ENCODE data around the gene PRKG1.
"Not testable (repeated sequence)": the region's sequence is repeated elsewhere in the genome, so short reads cannot be mapped to it uniquely, and the experiment has no call there.

Gene PRKG1

GRCh38 chr10:51178634-51179033 lies 104.3 kb downstream of the PRKG1 start:
- no peak for FAIRE-seq

GRCh38 chr10:51180141-51180540 lies 105.9 kb downstream of the PRKG1 start:
- FAIRE-seq = no peak

GRCh38 chr10:51183783-51184182 lies 109.5 kb downstream of the PRKG1 start:
- FAIRE-seq = no peak

GRCh38 chr10:51186361-51186760 lies 112.1 kb downstream of the PRKG1 start:
- no peak for FAIRE-seq

- no peak for FAIRE-seq
Observed at GRCh38 chr10:51188008-51188407, 113.7 kb downstream of the PRKG1 start.

GRCh38 chr10:51188866-51189265 lies 114.6 kb downstream of the PRKG1 start:
- no peak for FAIRE-seq

- no peak for FAIRE-seq
Observed at GRCh38 chr10:51196508-51197175, 122.4 kb downstream of the PRKG1 start.

GRCh38 chr10:51198170-51198569 lies 123.9 kb downstream of the PRKG1 start:
- no peak for FAIRE-seq

GRCh38 chr10:51201947-51202346 lies 127.7 kb downstream of the PRKG1 start:
- no peak for FAIRE-seq

GRCh38 chr10:51203359-51203758 lies 129.1 kb downstream of the PRKG1 start:
- FAIRE-seq = no peak

GRCh38 chr10:51204066-51204465 lies 129.8 kb downstream of the PRKG1 start:
- FAIRE-seq = no peak

GRCh38 chr10:51204701-51205100 lies 130.4 kb downstream of the PRKG1 start:
- no peak for FAIRE-seq

GRCh38 chr10:51206500-51206899 lies 132.2 kb downstream of the PRKG1 start:
- FAIRE-seq = no peak

GRCh38 chr10:51212937-51213336 lies 138.7 kb downstream of the PRKG1 start:
- not testable (repeated sequence) for FAIRE-seq

GRCh38 chr10:51214207-51215196 lies 140.2 kb downstream of the PRKG1 start:
- no peak for FAIRE-seq

- peak; percentile 47 for FAIRE-seq
Observed at GRCh38 chr10:51215951-51216834, 141.9 kb downstream of the PRKG1 start.

GRCh38 chr10:51217505-51217904 lies 143.2 kb downstream of the PRKG1 start:
- no peak for FAIRE-seq

- no peak for FAIRE-seq
Observed at GRCh38 chr10:51224671-51225161, 150.4 kb downstream of the PRKG1 start.

GRCh38 chr10:51227897-51228713 lies 153.8 kb downstream of the PRKG1 start:
- FAIRE-seq = no peak

GRCh38 chr10:51228714-51229100 lies 154.4 kb downstream of the PRKG1 start:
- no peak for FAIRE-seq

GRCh38 chr10:51230887-51231585 lies 156.7 kb downstream of the PRKG1 start:
- no peak for FAIRE-seq
